Endometrial microvascular endothelial cells (primary cell): ENCODE measurements around the gene NFS1. TPM values are rescaled to one million over a fixed set of nuclear protein-coding genes. Genes with fewer than 3 reads are reported as not detected.

Experiments
- in situ Hi-C: cut with HindIII; loops from 2 replicates; pipeline ENCODE4 v1.10.0; 2017; ENCODE audit warnings: low sequenced_read_pairs, low pct_unique_long_range_greater_than_20kb; ENCODE audit errors: inconsistent ontology term
- total RNA-seq: library from RNA; depleted of rRNA; stranded (reverse); fragments of >200 nt; gene quantifications from one replicate; pipeline ENCODE4 v1.2.3, GENCODE V29; 2015; ENCODE audit errors: inconsistent ontology term

NFS1 gene
- total RNA-seq, 1 donor from 2014 or later = 25.6 TPM

GRCh38 chr20:35654415-35654814 is 44.7 kb downstream of the NFS1 start:
- in situ Hi-C loops = no loop called here

GRCh38 chr20:35653893-35654292 is 45.3 kb downstream of the NFS1 start:
- in situ Hi-C loops = no loop called here

DNA sequence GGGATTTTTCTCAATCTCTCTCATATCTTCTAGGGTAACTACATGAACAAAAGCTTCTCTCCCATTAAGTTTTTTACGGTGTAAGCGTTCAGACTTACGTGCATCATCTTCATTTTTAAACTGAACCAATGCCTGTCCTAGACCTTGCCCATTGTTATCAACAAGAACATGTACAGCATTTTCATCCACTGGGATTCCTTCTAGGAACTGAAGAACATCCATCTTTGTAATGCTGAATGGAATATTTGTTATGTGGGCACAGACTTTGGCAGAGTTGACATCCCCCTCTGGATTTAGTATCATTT is 45.8 kb downstream of the NFS1 start:
- in situ Hi-C loops = no loop called here

DNA sequence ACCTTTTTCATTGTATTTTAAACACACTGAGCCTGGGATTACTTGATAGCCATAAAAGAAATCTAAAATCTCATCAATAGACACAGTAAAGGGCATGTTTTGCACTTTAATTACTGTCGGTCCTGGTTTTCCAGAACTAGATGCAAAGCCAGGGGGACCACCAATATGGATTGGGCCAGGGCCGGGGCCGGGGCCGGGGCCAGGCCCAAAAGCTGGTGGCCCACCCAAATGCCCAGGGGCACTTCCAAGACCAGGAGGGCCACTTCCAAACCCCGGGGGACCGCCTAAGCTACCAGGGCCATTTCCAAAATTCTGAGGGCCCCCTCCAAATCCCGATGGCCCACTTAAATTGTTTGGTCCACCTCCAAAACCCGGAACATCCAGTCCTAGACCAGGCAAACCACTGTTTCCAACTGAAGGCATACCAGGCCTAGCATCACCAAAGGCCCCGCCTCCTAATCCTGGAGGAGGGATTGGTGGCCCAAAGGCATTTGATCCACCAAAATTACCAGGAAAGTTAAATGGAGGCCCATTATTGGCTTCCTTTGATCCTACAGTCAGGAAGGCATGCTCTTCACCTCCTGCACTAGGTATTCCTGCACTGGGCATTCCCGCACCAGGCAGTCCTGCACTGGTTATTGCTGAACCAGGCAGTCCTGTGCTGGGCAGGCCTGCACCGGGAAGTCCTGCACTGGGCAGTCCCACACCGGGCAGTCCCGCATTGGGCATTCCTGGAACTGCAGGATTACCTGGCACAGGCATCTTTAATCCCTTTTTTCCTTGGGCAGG is 46.3 kb downstream of the NFS1 start:
- in situ Hi-C loops = no loop called here

DNA sequence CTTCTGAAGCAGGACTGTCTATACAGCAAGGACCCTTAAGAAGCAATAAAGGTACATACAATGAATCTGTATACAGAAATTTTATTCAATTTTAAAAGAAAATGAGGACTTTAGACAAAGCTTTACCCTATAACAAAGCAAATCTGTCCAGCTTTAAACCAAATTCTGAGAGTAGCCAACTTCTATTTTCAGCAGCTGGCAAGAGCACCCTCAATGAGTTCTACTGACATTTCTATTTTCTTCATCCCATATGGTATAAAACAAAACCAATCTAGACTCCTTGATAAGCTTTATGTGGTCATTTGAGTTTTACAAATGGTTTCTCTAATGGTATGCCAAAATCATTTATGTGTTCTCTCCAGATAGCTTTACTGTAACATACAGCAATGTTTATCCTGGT is 47.2 kb downstream of the NFS1 start:
- in situ Hi-C loops = no loop called here

GRCh38 chr20:35650632-35651031 is 48.5 kb downstream of the NFS1 start:
- in situ Hi-C loops = no loop called here

DNA sequence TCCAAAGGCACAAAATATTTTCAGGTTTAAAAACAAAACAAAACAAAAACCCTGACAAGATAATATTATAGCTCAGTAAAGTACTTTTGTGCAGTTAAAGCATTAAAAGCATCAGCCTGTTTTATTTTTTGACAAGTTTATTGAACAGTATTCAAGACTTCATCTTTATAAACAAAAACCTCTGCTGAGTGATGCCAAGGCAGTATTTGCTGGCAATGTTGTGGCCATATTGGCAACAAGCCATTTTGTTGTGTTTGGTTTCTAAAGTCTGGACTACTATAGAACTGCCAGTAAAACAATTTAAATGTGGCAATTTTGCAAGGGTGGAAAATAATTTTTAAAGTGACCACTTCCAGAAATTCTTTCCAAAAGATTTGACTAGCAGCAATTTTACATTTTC is 50.3 kb downstream of the NFS1 start:
- in situ Hi-C loops = no loop called here

DNA sequence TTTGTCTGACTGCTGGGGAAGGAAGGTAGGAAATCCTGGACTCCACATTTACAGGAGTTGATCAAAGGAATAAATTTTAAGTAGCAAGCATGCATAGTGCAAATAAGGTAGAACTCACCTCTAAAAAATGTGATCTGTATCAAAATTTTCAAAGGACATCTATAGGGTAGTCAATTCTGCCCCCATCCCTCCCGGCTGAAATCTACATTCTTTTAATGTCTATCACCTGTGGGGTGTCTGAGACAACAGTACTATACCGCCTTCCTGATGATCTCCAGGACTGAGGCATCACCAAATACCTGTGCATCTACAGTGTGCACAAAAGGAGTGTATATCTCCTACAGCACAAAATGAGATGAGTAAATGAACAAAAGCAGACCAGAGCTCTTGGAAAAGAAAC is 54.3 kb downstream of the NFS1 start:
- in situ Hi-C loops = no loop called here

GRCh38 chr20:35643045-35643444 is 56.1 kb downstream of the NFS1 start:
- in situ Hi-C loops = no loop called here

DNA sequence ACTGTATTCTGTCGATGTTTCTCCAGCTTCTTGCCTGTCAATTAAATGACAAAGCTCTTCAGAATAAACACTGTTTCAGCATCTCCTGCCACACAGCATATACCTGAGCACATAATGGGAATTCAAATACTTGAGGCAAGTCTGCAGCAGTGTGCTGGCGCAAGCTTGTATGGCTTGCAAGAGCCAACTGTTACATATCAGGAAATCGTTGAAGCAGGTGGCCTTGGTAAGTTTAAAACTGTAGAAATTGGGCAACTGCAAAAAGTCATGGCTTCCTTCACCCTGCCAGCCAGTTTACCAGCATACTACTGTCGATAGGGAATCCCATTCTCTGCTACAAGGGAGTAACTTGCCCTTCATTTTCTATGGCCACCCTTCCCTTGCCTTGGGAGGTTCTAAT is 57.4 kb downstream of the NFS1 start:
- in situ Hi-C loops = no loop called here

DNA sequence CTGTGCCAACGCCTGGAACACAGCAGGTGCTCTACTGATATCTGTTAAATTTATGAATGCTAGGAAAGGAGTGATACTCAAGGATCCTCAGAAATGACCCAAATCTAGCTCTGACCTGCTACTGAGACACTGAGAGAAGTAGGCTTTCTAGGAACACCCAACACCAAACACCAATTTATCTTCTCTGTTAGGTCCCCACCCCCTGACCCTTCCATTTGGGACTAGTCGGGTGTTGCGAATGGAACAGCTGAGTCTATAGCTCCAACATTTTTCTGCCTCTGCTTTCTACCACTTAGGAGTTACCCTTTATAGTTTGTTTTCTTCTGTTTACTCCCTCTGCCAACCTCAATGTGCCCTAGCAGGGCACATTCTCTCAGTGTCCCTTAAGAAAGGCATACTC is 58.4 kb downstream of the NFS1 start:
- in situ Hi-C loops = no loop called here

- in situ Hi-C loops = no loop called here
These were observed 60.4 kb downstream of the NFS1 start for GRCh38 chr20:35638751-35639150.

DNA sequence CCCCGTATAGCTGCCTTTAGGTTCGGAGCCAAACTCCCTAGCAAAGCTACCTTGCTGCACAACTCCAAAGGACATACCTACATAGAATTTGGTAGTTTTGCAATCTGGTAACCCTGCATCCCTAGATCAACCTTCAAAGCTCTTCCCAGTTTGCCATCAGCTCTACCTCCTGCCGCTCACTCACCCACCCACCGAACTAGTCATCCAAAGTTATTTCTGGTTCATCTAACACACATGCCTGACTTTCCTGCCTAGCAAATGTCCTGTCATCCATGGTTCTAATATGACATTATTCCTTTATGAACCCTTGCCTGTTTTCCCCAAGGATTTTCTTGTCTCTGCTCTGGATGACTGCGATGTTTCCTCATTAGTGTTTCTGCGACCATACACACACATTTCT is 61.9 kb downstream of the NFS1 start:
- in situ Hi-C loops = no loop called here

DNA sequence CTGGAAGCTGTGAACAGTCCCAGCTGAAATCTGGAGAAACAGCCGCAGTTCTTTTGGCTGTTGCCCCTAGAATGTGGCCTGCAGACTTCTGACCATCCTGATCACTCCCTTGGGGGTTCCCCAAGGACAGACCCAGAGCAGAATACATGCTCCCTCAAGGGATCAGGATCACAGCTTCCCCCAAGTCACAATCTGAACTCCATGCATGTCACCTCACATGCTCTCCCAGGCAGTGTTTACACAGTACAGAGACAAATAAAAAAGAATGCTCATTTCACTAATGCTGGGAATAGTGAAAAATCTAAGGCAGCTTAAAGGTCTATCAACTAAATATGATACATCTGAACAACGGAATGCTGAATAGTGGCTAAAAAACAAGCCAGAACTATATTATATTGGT is 63.1 kb downstream of the NFS1 start:
- in situ Hi-C loops = no loop called here

DNA sequence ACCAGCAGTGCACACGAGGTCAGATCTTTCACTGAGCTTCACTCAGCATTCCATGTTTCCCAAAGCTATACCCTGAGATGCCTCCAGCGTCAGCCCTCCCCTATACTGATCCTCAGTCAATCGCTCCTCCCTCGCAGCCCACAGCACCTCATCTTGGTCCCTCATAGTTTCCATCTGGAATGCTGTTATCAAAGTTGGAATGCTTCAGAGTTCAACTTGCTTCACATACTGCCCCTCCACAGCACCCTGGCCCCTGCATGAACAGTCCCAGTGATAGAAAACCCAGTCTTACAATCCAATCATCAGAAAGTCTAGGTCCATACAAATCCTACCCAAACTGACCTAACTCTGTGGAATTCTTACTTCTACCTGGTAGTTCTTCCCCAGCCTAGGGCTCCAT is 63.5 kb downstream of the NFS1 start:
- in situ Hi-C loops = no loop called here

DNA sequence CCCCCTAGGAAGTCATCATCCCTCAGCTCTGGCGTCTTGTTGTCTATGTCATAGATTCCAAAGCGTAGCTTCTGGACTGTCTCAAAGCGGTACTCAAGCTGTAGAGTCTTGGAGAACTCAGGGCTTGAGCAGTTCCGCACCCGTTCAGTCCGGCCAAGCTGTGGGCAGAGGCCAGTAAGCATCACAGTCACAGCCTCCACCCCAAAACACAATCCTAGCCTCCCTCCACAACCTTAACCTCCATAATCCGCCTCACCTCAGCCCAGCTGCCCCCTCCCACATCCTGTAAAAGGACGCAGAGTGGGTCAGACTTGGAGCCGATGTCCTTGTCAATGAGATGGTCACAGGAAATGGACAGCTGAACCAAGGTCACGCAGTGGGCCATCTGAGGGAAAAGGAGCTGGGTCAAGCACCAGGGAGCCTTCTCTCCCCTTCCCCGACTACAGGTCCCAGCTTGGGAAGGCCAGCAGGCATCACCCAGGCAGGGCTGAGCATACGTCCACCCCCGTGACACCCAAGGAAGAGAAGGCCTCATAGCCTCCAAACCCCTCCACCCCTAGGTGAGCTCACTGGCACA is 66.5 kb downstream of the NFS1 start:
- in situ Hi-C loops = no loop called here

DNA sequence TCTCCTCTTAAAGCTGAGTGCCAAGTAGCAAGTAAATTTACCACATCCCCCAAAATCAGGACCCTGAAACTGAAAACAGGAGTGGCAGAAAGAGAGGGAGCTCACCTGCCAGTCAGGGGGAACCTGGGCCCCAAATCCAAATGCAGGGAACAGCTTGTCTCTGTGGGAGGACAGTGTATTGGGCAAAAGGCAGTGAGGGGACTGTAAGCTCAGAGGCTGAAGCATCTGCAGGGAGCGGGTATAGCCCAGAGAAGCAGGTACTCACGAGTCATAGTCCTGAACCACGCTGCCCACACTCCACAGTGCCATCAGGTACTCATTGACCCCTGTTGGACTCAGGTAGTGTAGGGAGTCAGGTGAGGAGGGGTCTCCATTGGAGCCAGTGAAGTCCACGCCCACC is 68.5 kb downstream of the NFS1 start:
- in situ Hi-C loops = no loop called here

GRCh38 chr20:35629427-35630145 is 69.6 kb downstream of the NFS1 start:
- in situ Hi-C loops = no loop called here

DNA sequence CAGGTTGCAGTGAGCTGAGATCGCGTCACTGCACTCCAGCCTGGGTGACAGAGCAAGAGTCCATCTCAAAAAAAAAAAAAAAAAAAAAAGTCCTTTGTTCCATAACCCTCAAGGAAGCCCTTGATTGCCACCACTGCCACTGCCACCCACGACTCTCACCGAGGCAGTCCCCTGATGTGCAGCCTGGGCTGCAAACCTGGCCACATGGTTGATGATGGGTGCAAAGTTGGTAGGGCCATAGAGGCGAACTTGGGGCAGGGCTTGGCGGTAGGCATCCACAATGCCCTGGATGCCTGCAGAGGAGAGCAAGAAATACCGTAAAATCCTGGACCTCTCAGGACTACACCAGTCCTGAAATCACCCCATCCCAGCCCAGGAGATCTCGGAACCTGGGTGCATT is 72.0 kb downstream of the NFS1 start:
- in situ Hi-C loops = no loop called here

- in situ Hi-C loops = no loop called here
These were observed 72.7 kb downstream of the NFS1 start for GRCh38 chr20:35626386-35627001.
